A673 (cell line): ENCODE data around the gene TSGA10. TPM values are rescaled to one million over a fixed set of nuclear protein-coding genes. Genes with fewer than 3 reads are reported as not detected.
"Not testable (repeated sequence)": the region's sequence is repeated elsewhere in the genome, so short reads cannot be mapped to it uniquely, and the experiment has no call there.

ENCODE experiments used
- BruUV-seq: library from RNA; stranded (reverse); fragments of 400-500 nt; replicated peaks from 2 replicates; lab custom pipeline; 2021; lab: Mats Ljungman, UMichigan
- CTCF ChIA-PET: fragments of 300-600 bp; sonication (Branson Sonifier 250); formaldehyde crosslinking; loops from one replicate; lab custom pipeline; 2022; ENCODE audit warnings: antibody characterized with exemption; lab: Charles Lee
- POLR2A ChIA-PET: fragments of 300-600 bp; sonication (Branson Sonifier 250); formaldehyde crosslinking; loops from one replicate; lab custom pipeline; 2022; ENCODE audit warnings: antibody characterized with exemption; ENCODE audit not compliant: low non-redundant PET; lab: Charles Lee
- DNase-seq: peaks from one replicate; pipeline ENCODE4 v3.0.0-alpha.2; 2015; ENCODE audit warnings: low spot score
- H3K27ac ChIP-seq: fragments of 200-600 bp; sonication (generic); 2 replicates; pipeline ENCODE4 v1.5.1; 2016; ENCODE audit warnings: mixed run types, low read depth, mild to moderate bottlenecking, mixed read lengths, antibody characterized with exemption, low read length; ENCODE audit not compliant: poor library complexity, severe bottlenecking
- H3K27me3 ChIP-seq: fragments of 200-600 bp; sonication (generic); replicated peaks from 2 replicates; pipeline ENCODE4 v1.6.1; 2017; ENCODE audit warnings: mixed run types, low read depth, mild to moderate bottlenecking, mixed read lengths, antibody characterized with exemption, low read length; ENCODE audit not compliant: insufficient read depth, poor library complexity
- H3K36me3 ChIP-seq: fragments of 200-600 bp; sonication (generic); 2 replicates; pipeline ENCODE4 v1.6.1; 2016; ENCODE audit warnings: mixed run types, mild to moderate bottlenecking, mixed read lengths, antibody characterized with exemption, low read length; ENCODE audit not compliant: insufficient read depth, poor library complexity, severe bottlenecking
- H3K4me1 ChIP-seq: fragments of 200-600 bp; sonication (generic); 2 replicates; pipeline ENCODE4 v1.6.1; 2017; ENCODE audit warnings: mixed run types, mild to moderate bottlenecking, mixed read lengths, antibody characterized with exemption, low read length; ENCODE audit not compliant: insufficient read depth, poor library complexity, severe bottlenecking
- H3K4me3 ChIP-seq: fragments of 200-600 bp; sonication (generic); 2 replicates; pipeline ENCODE4 v1.5.1; 2016; ENCODE audit warnings: low read depth, mixed run types, mild to moderate bottlenecking, mixed read lengths, low read length; ENCODE audit not compliant: poor library complexity, severe bottlenecking
- H3K9me3 ChIP-seq: fragments of 200-600 bp; sonication (generic); 2 replicates; pipeline ENCODE4 v1.6.1; 2016; ENCODE audit warnings: mixed run types, low read depth, mild to moderate bottlenecking, mixed read lengths, antibody characterized with exemption, low read length; ENCODE audit not compliant: poor library complexity, severe bottlenecking
- EZH2 ChIP-seq: fragments of 200-600 bp; sonication (generic); IDR thresholded peaks from 2 replicates; pipeline ENCODE4 v1.6.1; 2017; ENCODE audit warnings: borderline replicate concordance, low read depth, mild to moderate bottlenecking, mixed read lengths, antibody characterized with exemption, low read length; ENCODE audit not compliant: poor library complexity, severe bottlenecking
- intact Hi-C: fragments of 100-400 bp; cut with micrococcal nuclease; formaldehyde crosslinking; loops from one replicate; pipeline ENCODE4 v1.10.0; 2022; ENCODE audit not compliant: unreplicated experiment
- total RNA-seq: library from RNA; stranded (reverse); gene quantifications from 2 replicates; pipeline ENCODE4 v1.2.3, GENCODE V29; 2021
- TF ChIP-seq, protein P1 (sequence below): fragments of 300-800, 200-600 bp; sonication (generic); conservative IDR thresholded peaks from 2 replicates; pipeline ENCODE4 v1.5.1; 2017; ENCODE audit warnings: low read depth, mild to moderate bottlenecking, antibody characterized with exemption, low read length, moderate library complexity, mixed read lengths

TSGA10 gene
- total RNA-seq, 1 experiment from 2014 or later = 2.5 TPM

DNA sequence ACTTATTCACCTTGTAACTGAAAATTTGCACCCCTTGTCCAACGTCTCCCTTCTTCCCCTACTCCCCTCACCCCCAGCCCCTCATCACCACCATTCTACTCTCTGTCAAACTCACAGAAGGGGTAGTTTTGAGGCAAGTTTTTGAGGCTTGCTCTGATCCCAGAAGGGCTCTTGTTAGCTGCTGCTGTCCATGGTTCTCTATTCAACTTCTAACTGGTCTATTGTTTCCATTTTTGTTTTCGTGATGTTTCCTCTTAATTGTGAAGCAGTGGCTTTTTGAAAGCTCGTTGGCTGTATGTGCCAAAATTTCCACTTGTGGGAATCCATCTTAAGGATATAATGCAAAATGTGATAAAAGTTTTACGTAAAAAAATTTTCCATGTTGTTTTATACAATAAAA lies 126.2 kb downstream of the TSGA10 start:
- no peak overlapping the region for H3K4me3 ChIP-seq
- peaks cover 3% of the 10 kb centered on the region for H3K27me3 ChIP-seq
- ChIA-PET POLR2A (no interaction called here), CTCF (interaction anchor here (0.6 kb wide), 1 partner anchor 11 kb away, joined by 7 read pairs; no protein-coding TSS in a partner anchor)
- intact Hi-C loops = no loop called here
- H3K4me1 ChIP-seq = no peaks in the 10 kb centered on the region
- DNase-seq = no peak
- no peaks in the 10 kb centered on the region for H3K9me3 ChIP-seq
- H3K36me3 ChIP-seq = no peaks in the 10 kb centered on the region
- TF ChIP-seq EZH2 = no peak
- TF ChIP-seq, protein P1, sequence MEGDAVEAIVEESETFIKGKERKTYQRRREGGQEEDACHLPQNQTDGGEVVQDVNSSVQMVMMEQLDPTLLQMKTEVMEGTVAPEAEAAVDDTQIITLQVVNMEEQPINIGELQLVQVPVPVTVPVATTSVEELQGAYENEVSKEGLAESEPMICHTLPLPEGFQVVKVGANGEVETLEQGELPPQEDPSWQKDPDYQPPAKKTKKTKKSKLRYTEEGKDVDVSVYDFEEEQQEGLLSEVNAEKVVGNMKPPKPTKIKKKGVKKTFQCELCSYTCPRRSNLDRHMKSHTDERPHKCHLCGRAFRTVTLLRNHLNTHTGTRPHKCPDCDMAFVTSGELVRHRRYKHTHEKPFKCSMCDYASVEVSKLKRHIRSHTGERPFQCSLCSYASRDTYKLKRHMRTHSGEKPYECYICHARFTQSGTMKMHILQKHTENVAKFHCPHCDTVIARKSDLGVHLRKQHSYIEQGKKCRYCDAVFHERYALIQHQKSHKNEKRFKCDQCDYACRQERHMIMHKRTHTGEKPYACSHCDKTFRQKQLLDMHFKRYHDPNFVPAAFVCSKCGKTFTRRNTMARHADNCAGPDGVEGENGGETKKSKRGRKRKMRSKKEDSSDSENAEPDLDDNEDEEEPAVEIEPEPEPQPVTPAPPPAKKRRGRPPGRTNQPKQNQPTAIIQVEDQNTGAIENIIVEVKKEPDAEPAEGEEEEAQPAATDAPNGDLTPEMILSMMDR = no peak
- H3K27ac ChIP-seq = no peak overlapping the region
- no TSS peak for BruUV-seq

DNA sequence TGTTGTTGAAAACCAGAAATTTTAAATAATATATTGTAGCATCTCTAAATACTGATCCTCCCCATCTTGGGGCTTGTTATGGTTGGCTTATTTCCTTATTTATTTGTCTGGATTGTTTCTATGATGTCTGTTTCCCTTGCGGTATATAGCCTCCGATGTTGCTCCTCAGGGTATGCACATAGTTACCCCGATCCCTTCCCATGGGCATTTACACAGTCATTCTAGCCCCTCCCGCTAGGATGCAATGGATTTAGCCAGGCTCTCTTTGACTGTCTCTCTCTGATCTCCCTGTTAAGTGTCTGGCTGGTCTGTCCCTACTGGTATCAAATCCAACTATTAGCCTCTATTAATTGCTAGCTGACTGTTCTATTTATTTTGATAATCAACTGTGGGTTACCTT lies 126.9 kb downstream of the TSGA10 start:
- Histone ChIP-seq H3K27ac (no peak overlapping the region), H3K27me3 (peaks cover 3% of the 10 kb centered on the region), H3K36me3 (no peaks in the 10 kb centered on the region), H3K4me1 (no peaks in the 10 kb centered on the region), H3K4me3 (no peak overlapping the region), H3K9me3 (no peaks in the 10 kb centered on the region)
- BruUV-seq = no TSS peak
- ChIA-PET CTCF (interaction anchor here (0.6 kb wide), 1 partner anchor 11 kb away, joined by 7 read pairs; no protein-coding TSS in a partner anchor), POLR2A (no interaction called here)
- TF ChIP-seq EZH2 = no peak
- TF ChIP-seq, protein P1 = no peak
- DNase-seq = no peak
- intact Hi-C loops = no loop called here

DNA sequence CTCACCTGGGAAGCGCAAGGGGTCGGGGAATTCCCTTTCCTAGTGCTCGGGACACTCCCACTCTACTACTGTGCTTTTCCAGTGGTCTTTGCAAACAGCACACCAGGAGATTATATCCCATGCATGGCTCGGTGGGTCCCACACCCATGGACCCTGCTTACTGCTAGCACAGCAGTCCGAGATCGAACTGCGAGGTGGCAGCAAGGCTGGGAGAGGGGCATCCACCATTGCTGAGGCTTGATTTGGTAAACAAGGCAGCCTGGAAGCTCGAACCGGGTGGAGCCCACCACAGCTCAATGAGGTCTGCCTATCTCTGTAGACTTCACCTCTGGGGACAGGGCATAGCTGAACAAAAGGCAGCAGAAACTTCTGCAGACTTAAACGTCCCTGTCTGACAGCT lies 154.0 kb downstream of the TSGA10 start:
- no peak for DNase-seq
- ChIA-PET CTCF (no interaction called here), POLR2A (no interaction called here)
- no peak overlapping the region for H3K4me3 ChIP-seq
- H3K36me3 ChIP-seq = no peaks in the 10 kb centered on the region
- TF ChIP-seq, protein P1 = no peak
- TF ChIP-seq EZH2 = no peak
- no peak overlapping the region for H3K27ac ChIP-seq
- no TSS peak for BruUV-seq
- intact Hi-C loops = no loop called here
- no peaks in the 10 kb centered on the region for H3K27me3 ChIP-seq
- H3K4me1 ChIP-seq = no peaks in the 10 kb centered on the region
- H3K9me3 ChIP-seq = no peaks in the 10 kb centered on the region

DNA sequence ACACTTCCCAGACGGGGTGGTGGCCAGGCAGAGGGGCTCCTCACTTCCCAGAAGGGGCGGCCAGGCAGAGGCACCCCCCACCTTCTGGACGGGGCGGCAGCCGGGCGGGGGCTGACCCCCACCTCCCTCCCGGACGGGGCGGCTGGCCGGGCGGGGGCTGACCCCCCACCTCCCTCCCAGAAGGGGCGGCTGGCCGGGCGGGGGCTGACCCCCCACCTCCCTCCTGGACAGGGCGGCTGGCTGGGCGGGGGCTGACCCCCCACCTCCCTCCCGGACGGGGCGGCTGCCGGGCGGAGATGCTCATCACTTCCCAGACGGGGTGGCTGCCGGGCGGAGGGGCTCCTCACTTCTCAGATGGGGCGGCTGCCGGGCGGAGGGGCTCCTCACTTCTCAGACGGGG lies 166.0 kb downstream of the TSGA10 start:
- intact Hi-C loops, H3K4me1 ChIP-seq, POLR2A ChIA-PET, BruUV-seq, H3K4me3 ChIP-seq, H3K9me3 ChIP-seq, H3K27me3 ChIP-seq, CTCF ChIA-PET, H3K36me3 ChIP-seq, H3K27ac ChIP-seq, DNase-seq: not testable (repeated sequence)
